GM10266 (cell line): ENCODE data around the gene PLA2G4F.

Source experiments
- DNase-seq: peaks from one replicate; pipeline ENCODE4 v3.0.0; 2012; ENCODE audit errors: extremely low spot score
- TF ChIP-seq, protein P1 (sequence below): IDR thresholded peaks from 2 replicates; pipeline ENCODE4 v1.5.1; 2012; ENCODE audit warnings: mild to moderate bottlenecking, low read depth; ENCODE audit not compliant: control insufficient read depth, insufficient read depth; ENCODE audit errors: missing control alignments

PLA2G4F gene

DNA sequence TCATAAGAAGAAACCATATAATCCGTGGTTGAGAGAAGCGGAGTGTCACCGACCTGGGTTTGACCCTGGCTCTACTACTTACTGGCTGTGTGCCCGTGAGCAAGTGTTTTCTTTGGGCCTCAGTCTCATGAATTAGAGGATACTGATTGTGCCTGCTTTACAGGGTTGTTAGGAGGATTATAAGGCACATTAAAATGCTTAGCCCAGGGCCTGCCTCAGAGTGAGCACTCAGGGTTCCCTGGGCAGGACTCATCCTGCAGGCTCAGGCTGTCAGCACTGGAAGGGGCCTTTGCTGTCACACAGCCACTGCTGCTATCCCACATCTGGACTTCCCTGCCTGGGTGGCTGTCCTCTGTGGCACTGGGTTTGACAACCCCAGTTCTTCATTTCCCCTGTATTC lies 4.7 kb downstream of the PLA2G4F start:
- TF ChIP-seq, protein P1, sequence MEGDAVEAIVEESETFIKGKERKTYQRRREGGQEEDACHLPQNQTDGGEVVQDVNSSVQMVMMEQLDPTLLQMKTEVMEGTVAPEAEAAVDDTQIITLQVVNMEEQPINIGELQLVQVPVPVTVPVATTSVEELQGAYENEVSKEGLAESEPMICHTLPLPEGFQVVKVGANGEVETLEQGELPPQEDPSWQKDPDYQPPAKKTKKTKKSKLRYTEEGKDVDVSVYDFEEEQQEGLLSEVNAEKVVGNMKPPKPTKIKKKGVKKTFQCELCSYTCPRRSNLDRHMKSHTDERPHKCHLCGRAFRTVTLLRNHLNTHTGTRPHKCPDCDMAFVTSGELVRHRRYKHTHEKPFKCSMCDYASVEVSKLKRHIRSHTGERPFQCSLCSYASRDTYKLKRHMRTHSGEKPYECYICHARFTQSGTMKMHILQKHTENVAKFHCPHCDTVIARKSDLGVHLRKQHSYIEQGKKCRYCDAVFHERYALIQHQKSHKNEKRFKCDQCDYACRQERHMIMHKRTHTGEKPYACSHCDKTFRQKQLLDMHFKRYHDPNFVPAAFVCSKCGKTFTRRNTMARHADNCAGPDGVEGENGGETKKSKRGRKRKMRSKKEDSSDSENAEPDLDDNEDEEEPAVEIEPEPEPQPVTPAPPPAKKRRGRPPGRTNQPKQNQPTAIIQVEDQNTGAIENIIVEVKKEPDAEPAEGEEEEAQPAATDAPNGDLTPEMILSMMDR = no peak
- DNase-seq = no peak

- DNase-seq = no peak
- TF ChIP-seq, protein P1 = no peak
These were observed 5.3 kb downstream of the PLA2G4F start for GRCh38 chr15:42151141-42151561.

DNA sequence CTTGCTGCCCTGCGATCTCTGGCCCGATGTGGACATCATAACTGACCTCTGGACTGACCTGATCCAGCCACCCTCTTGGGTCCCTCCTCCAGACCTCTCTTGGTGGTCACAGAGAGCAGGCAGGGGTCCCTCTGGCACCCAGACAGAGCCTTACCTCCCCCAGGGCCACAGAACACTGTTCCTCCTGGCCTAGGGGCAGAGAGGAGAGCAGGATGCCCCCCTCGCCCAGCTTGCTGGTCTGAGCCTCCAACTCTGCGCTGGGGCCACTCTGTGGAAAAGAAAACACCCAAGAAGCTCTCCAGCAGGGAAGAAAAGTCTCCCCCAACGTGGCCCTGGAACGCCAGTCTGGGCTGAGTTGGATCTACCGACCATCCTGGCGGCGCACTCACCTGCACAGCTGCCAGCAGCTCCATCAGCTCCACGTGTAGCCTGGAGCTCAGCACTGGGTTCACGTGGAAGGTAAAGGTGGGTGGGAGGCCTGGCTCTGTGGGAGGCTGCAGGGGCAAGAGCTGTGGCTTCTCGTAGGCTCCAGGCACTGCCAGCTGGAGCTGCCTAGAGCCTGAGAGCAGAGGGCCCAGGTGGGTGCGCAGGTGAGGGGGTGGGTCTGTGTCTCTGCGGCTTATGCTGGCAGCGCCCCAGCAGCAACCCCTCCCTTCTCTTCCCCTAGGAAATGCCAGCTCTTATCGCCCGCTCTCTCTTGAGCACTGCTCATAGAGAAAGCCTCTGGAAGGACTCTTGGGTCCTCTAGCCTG lies 6.0 kb downstream of the PLA2G4F start:
- TF ChIP-seq, protein P1 = no peak
- DNase-seq = no peak

- TF ChIP-seq, protein P1 = no peak
- no peak for DNase-seq
These were observed 6.8 kb downstream of the PLA2G4F start for GRCh38 chr15:42149493-42150218.

GRCh38 chr15:42148808-42149492 lies 7.5 kb downstream of the PLA2G4F start:
- no peak for DNase-seq
- TF ChIP-seq, protein P1 = no peak

GRCh38 chr15:42147431-42147735 lies 9.1 kb downstream of the PLA2G4F start:
- TF ChIP-seq, protein P1 = no peak
- no peak for DNase-seq
